ENCODE measurements around the gene CTSL. TPM values are rescaled to one million over a fixed set of nuclear protein-coding genes. Genes with fewer than 3 reads are reported as not detected.

CTSL gene
- polyA plus RNA-seq, 1 donor (not counting 4 experiments of a cell fraction or from before 2014, with no cell fraction given) = 121 TPM

GRCh38 chr9:87751423-87751822, 25.5 kb downstream of the CTSL start:
- H2AFZ ChIP-seq (ENCODE audit: control insufficient read depth, low read length) = no peak overlapping the region
- no peaks in the 10 kb centered on the region for H3K36me3 ChIP-seq (ENCODE audit: control insufficient read depth in 2 of 2, extremely low read depth in 1 of 2, insufficient read depth in 2 of 2, low read length in 2 of 2)
- H3K4me2 ChIP-seq (ENCODE audit: control insufficient read depth, extremely low read depth, insufficient read depth, low read depth, low read length) = no peak overlapping the region
- TF ChIP-seq EZH2 (IDR thresholded peaks at IDR 0.05; ENCODE audit: low read length) (no peak), CTCF (optimal IDR thresholded peaks at IDR 0.05 in 1 of 3, IDR thresholded peaks at IDR 0.05 in 1 of 3, conservative IDR thresholded peaks at IDR 0.05 in 1 of 3; ENCODE audit: extremely low read depth in 1 of 3, insufficient read depth in 2 of 3, low read length in 3 of 3) (no peak)
- H3K79me2 ChIP-seq (ENCODE audit: control insufficient read depth, insufficient read depth, low read length) = no peaks in the 10 kb centered on the region
- H3K4me3 ChIP-seq (ENCODE audit: control insufficient read depth in 2 of 3, extremely low read depth in 1 of 3, insufficient read depth in 2 of 3, low read depth in 1 of 3, low read length in 3 of 3) = no peak overlapping the region
- peaks cover 3% of the 10 kb centered on the region for H3K9me3 ChIP-seq (ENCODE audit: control insufficient read depth, low read depth, low read length)
- FAIRE-seq = no peak
- H4K20me1 ChIP-seq (ENCODE audit: control insufficient read depth, extremely low read depth, insufficient read depth, low read length) = no peaks in the 10 kb centered on the region
- no peaks in the 10 kb centered on the region for H3K9me1 ChIP-seq (ENCODE audit: control insufficient read depth, extremely low read depth, insufficient read depth, low read length)
- H3K27ac ChIP-seq (ENCODE audit: control insufficient read depth, insufficient read depth, low read length) = no peak overlapping the region
- H3K27me3 ChIP-seq (ENCODE audit: control insufficient read depth, extremely low read depth, insufficient read depth, low read length) = no peaks in the 10 kb centered on the region
- no peak overlapping the region for H3K9ac ChIP-seq (ENCODE audit: control insufficient read depth, extremely low read depth, insufficient read depth, low read length)
- no peak for DNase-seq (ENCODE audit: low read depth, low spot score)
- no peaks in the 10 kb centered on the region for H3K4me1 ChIP-seq (ENCODE audit: control insufficient read depth, extremely low read depth, insufficient read depth, low read length)
- dilution Hi-C loops (cut with MboI; ENCODE audit: extremely low pct_ligation_motif_present, low sequenced_read_pairs) = no loop called here

- DNase-seq (ENCODE audit: low read depth, low spot score) (no peak), FAIRE-seq (no peak)
- no peak overlapping the region for H3K27ac ChIP-seq (ENCODE audit: control insufficient read depth, insufficient read depth, low read length)
- H3K27me3 ChIP-seq (ENCODE audit: control insufficient read depth, extremely low read depth, insufficient read depth, low read length) = no peaks in the 10 kb centered on the region
- no peaks in the 10 kb centered on the region for H3K36me3 ChIP-seq (ENCODE audit: control insufficient read depth in 2 of 2, extremely low read depth in 1 of 2, insufficient read depth in 2 of 2, low read length in 2 of 2)
- TF ChIP-seq EZH2 (IDR thresholded peaks at IDR 0.05; ENCODE audit: low read length) = no peak
- no peak for TF ChIP-seq CTCF (optimal IDR thresholded peaks at IDR 0.05 in 1 of 3, IDR thresholded peaks at IDR 0.05 in 1 of 3, conservative IDR thresholded peaks at IDR 0.05 in 1 of 3; ENCODE audit: extremely low read depth in 1 of 3, insufficient read depth in 2 of 3, low read length in 3 of 3)
- peaks cover 3% of the 10 kb centered on the region for H3K9me3 ChIP-seq (ENCODE audit: control insufficient read depth, low read depth, low read length)
- no peak overlapping the region for H3K9ac ChIP-seq (ENCODE audit: control insufficient read depth, extremely low read depth, insufficient read depth, low read length)
- H4K20me1 ChIP-seq (ENCODE audit: control insufficient read depth, extremely low read depth, insufficient read depth, low read length) = no peaks in the 10 kb centered on the region
- no peaks in the 10 kb centered on the region for H3K4me1 ChIP-seq (ENCODE audit: control insufficient read depth, extremely low read depth, insufficient read depth, low read length)
- no peaks in the 10 kb centered on the region for H3K79me2 ChIP-seq (ENCODE audit: control insufficient read depth, insufficient read depth, low read length)
- H2AFZ ChIP-seq (ENCODE audit: control insufficient read depth, low read length) = no peak overlapping the region
- H3K9me1 ChIP-seq (ENCODE audit: control insufficient read depth, extremely low read depth, insufficient read depth, low read length) = no peaks in the 10 kb centered on the region
- H3K4me2 ChIP-seq (ENCODE audit: control insufficient read depth, extremely low read depth, insufficient read depth, low read depth, low read length) = no peak overlapping the region
- dilution Hi-C loops (cut with MboI; ENCODE audit: extremely low pct_ligation_motif_present, low sequenced_read_pairs) = no loop called here
- H3K4me3 ChIP-seq (ENCODE audit: control insufficient read depth in 2 of 3, extremely low read depth in 1 of 3, insufficient read depth in 2 of 3, low read depth in 1 of 3, low read length in 3 of 3) = no peak overlapping the region
These were observed 25.9 kb downstream of the CTSL start for GRCh38 chr9:87751868-87752267.

Measured in keratinocyte (primary cell).